GM21423 (cell line): ENCODE data around the gene OR10G2.
"Not testable (repeated sequence)": the region's sequence is repeated elsewhere in the genome, so short reads cannot be mapped to it uniquely, and the experiment has no call there.

Experiments used
- ATAC-seq: cut with Tn5 transposase; IDR thresholded peaks from one replicate; pipeline ENCODE4 v1.9.1; 2021; ENCODE audit warnings: mild to moderate bottlenecking, moderate library complexity; ENCODE audit not compliant: unreplicated experiment

Gene OR10G2, protein sequence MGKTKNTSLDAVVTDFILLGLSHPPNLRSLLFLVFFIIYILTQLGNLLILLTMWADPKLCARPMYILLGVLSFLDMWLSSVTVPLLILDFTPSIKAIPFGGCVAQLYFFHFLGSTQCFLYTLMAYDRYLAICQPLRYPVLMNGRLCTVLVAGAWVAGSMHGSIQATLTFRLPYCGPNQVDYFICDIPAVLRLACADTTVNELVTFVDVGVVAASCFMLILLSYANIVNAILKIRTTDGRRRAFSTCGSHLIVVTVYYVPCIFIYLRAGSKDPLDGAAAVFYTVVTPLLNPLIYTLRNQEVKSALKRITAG

GRCh38 chr14:21634840-21635239 is at the start of gene OR10G2:
TSS of gene OR10G2 (minus strand) at chr14:21634940. CDS start at chr14:21634842, 98 bp downstream.
- ATAC-seq: no peak

- no peak for ATAC-seq
Measured at GRCh38 chr14:21680072-21680471, 45.3 kb upstream of the OR10G2 start.

- no peak for ATAC-seq
Measured at GRCh38 chr14:21675566-21675965, 40.8 kb upstream of the OR10G2 start.

GRCh38 chr14:21673718-21674117 is 39.0 kb upstream of the OR10G2 start, which contains the start of gene OR4E1:
TSS of gene OR4E1 (minus strand) at chr14:21673818. CDS start at chr14:21670935, 2,883 bp downstream.
- ATAC-seq: no peak

DNA sequence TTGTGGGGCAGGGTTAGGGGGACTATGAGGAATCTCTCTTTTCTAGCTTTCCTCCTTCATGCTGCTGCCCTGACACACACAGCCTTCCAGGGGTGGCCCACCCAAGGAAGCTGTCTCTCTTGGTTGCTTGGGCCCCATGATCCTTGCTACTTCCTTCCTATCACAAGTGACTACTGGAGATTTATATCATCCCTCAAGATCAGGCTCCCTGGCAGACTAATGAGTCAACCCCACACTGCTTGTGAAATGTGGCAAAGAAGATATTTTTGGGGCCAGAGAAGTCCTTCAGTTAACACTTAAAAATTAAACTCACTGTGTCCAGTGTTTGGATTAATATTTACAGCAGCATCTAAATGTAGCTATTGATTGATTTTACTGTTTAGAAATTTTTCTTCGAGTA is 37.4 kb upstream of the OR10G2 start:
- ATAC-seq: no peak

GRCh38 chr14:21671371-21671770 is 36.6 kb upstream of the OR10G2 start:
- ATAC-seq: no peak

GRCh38 chr14:21669284-21669683 is 34.5 kb upstream of the OR10G2 start:
- no peak for ATAC-seq

DNA sequence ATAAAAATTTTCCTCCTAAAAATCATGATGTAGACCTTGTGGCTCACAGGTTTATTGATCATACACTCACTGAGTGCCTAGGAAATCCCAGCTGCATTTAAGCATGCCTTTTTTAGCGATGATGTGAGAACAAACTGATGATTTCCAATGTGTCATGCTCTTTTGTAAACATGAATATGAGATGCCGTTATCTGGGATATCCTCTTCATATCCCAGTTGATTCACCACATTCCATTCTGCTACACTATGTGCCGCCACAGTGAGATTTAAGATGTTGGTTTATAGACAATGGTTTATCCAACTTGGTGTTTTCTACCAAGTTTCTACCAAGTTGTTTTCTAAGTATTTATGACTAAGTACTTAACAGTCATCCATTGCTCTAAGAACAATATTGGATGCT is 33.6 kb upstream of the OR10G2 start:
- no peak for ATAC-seq

DNA sequence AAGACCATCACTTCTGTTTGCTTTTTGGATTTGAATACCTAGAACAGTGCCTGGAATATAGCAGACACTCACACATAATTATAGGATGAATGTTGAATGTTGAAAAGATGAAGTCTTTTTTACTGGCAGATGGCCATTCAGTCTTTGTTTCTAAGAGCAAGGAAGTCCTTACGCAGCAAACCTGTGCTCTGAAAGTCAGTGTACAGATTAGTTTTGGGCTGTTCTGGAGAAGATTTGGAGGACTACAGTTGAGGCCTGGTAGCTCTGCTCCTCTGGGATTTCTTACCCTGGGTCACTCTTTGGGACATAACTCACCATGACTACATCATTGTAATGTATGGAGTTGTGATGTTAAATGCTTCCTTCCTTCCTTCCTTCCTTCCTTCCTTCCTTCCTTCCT is 22.2 kb upstream of the OR10G2 start:
- no peak for ATAC-seq

DNA sequence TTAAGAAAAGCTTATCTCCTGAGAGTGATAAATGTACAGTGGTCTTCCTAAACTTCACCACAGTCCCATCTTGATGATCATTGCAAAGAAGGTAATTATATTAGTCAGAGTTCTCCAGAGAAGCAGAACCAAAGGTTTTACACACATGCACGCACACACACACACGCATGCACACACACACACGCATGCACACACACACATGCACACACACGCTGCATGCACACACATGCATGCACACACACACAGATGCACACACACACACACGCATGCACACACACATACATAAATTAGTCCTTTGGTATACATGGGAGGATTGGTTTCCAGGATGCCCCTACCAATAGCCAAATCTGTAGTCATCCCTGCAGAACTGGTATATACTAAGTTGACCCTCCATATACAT is 19.5 kb upstream of the OR10G2 start:
- no peak for ATAC-seq

DNA sequence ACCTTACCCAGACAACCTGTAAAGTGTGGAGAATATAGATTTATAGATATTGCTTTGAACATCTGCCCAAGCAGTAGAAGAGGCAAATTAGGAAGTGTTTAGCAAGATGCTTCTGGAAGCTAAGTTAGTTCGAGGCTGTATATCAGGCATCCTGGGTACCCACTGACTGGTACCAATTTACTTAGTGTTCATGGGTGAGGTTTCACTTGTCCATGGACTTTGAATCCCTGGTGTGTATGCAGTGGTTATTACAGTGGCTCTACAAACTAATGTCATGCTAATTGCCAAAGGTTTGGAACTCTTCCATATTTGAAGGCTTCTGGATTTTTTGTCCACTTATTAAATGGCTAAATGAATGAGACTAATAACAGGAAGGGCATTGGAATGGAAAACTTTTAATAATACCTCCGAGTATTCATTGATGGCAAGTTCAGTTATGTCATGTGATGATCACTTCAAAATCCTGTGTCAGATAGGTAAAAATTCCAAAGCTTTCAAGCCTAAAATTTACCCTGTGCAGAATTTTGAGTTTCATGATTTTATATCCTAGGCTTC is 18.7 kb upstream of the OR10G2 start, which contains the start of gene OR4E2:
Gene OR4E2, plus strand, starts transcription at position 505 of the 555 bp plus-strand sequence. CDS start 11,248 bp downstream, outside the sequence.
- ATAC-seq: no peak

DNA sequence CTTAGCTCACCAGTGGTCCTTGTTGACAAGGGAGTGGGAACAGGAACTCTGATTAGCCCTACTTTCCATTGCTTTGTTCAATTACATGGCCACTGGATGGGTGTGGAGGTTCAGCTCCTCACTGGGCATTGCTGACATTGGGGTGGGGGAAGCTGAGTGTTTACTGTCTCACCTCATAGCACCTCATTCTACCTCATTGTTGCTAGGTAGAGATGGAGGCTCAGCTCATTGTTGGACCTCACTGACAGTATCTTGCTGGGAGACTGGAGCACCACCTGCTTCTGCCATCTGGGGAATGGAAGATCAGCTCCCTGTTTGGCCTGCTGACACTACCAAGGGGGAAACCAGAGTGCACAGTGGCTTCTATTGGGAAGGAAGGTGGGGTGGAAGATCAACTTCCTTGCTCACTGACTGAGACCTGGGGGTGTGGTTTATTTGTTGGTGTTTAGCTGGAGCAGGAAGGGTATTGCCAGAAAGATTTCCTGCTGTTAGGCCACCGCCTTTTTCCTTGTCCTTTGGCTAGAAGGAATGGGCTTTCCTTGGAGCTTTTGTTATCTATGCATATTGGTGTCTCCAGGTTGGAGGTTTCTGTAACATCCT is 17.6 kb upstream of the OR10G2 start:
- no peak for ATAC-seq

DNA sequence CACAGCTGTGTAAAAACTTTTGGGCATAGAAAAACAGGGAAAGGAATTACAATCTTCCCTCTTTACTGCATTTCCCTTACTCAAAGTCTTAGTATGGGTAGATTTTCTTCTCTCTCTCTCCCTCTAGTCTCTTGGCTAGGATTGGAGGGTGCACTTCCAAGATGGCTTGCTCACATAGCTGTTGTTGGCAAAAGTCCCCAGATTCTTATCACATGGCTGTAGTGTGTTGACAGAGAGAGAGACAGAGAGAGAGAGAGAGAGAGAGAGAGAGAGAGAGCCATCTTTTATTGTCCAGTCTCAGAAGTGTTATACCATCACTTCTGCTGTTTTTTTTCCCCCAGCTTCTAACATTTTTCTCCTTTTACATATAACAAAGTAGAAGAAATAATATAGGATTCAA is 12.6 kb upstream of the OR10G2 start:
- no peak for ATAC-seq

DNA sequence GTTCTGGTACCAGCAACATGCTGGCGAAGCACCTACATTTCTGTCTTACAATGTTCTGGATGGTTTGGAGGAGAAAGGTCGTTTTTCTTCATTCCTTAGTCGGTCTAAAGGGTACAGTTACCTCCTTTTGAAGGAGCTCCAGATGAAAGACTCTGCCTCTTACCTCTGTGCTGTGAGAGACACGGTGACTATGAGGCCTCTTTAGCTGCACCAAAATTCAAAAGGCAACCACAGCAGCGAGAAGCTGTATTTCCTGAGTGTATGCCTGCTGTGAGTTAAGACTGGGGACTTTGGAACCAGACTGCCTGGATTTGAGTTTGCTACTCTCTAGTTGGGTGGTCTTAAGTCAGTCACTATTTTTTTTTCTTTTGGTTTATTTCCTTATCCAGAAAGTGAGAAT is 8.7 kb upstream of the OR10G2 start:
- no peak for ATAC-seq

DNA sequence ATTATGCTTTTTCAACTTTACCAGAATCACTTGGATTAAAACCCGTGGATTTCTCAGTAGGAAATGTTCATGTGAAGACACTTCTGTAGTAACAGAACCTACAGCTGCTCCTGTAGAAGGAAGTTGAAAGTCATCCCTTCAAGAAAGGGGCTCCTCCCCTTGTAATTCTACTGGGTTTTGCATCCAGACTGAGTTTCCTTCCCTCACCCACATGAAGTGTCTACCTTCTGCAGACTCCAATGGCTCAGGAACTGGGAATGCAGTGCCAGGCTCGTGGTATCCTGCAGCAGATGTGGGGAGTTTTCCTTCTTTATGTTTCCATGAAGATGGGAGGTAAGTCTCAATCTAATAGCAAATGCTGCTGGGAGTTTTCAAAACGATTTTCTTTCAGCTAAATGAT is 7.9 kb upstream of the OR10G2 start:
- ATAC-seq: no peak

- no peak for ATAC-seq
Measured at GRCh38 chr14:21631084-21631483, 3.7 kb downstream of the OR10G2 start.

DNA sequence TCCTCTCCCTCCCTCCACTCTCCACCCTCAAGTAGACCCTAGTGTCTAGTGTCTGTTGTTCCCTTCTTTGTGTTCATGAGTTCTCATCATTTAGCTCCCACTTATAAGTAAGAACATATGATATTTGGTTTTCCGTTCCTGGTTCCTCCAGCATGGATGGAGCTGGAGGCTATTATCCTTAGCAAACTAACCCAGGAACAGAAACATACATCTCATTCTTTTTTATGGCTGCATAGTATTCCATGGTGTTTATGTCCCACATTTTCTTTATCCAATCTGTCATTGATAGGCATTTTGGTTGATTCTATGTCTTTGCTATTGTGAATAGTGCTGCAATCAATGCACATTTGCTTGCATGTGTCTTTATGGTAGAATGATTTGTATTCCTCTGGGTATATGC is 4.2 kb downstream of the OR10G2 start:
- ATAC-seq: not testable (repeated sequence)

- ATAC-seq: no peak
Measured at GRCh38 chr14:21626491-21627230, 8.1 kb downstream of the OR10G2 start.

- no peak for ATAC-seq
Measured at GRCh38 chr14:21617614-21618013, 17.1 kb downstream of the OR10G2 start.

DNA sequence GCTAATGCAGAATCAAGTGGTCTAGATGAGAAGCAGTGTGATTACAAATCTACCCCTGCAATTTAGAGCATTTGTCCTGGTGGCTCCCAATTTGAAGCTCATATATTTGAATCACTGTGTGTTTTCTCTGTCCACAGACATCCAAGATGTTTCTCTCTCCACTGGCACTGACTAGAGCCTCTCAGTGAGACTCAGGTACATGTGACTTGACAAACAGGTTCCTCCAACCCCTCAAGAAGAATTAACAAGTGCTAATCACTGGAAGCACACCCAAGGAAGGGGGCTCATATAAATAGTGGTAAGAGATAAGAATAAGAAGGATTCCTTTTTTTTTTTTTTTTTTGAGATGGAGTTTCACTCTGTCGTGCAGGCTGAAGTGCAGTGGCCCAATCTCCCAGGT is 20.5 kb downstream of the OR10G2 start:
- no peak for ATAC-seq

GRCh38 chr14:21612324-21612723 is 22.4 kb downstream of the OR10G2 start:
- ATAC-seq: no peak
